ENCODE results near the gene ABL2.

GRCh38 chr1:179251675-179252074 lies 22.2 kb upstream of the ABL2 start:
- TF ChIP-seq VEZF1 (CRISPR knock-in tag; IDR thresholded peaks at IDR 0.05), result no peak
- no peak for TF ChIP-seq POLR2AphosphoS5 (IDR thresholded peaks at IDR 0.05; ENCODE audit: control insufficient read depth, insufficient read depth, low read depth, low read length)
- TF ChIP-seq ATF3 (IDR thresholded peaks at IDR 0.05), result no peak
- TF ChIP-seq ATF3 (CRISPR knock-in tag; conservative IDR thresholded peaks at IDR 0.05), result no peak
- TF ChIP-seq GABPA (tag; conservative IDR thresholded peaks at IDR 0.05; ENCODE audit: low read depth), result no peak
- TF ChIP-seq PREB (CRISPR knock-in tag; IDR thresholded peaks at IDR 0.05), result no peak
- no peak for TF ChIP-seq ZBTB34 (CRISPR knock-in tag; IDR thresholded peaks at IDR 0.05)
- TF ChIP-seq USF2 (CRISPR knock-in tag; IDR thresholded peaks at IDR 0.05), result no peak
- no peak for TF ChIP-seq ZZZ3 (IDR thresholded peaks at IDR 0.05)
- no peak for TF ChIP-seq ZNF431 (CRISPR knock-in tag; IDR thresholded peaks at IDR 0.05)
- TF ChIP-seq HDAC1 (IDR thresholded peaks at IDR 0.05), result no peak
- TF ChIP-seq MXI1 (IDR thresholded peaks at IDR 0.05; ENCODE audit: low read depth, low read length), result no peak
- no peak for TF ChIP-seq POLR2A (conservative IDR thresholded peaks at IDR 0.05)
- TF ChIP-seq BHLHE40 (IDR thresholded peaks at IDR 0.05; ENCODE audit: low read length), result no peak
